Fibroblast of the aortic adventitia (primary cell): ENCODE results near the gene ZSWIM1. TPM values are rescaled to one million over a fixed set of nuclear protein-coding genes. Genes with fewer than 3 reads are reported as not detected.
A peak's percentile ranks its signal among the peaks of the same experiment; 100 is the strongest.
"Not testable (repeated sequence)": the region's sequence is repeated elsewhere in the genome, so short reads cannot be mapped to it uniquely, and the experiment has no call there.

Experiments
- DNase-seq: peaks from one replicate; pipeline ENCODE4 v3.0.0-alpha.2; 2010; ENCODE audit warnings: low read depth
- H3K4me3 ChIP-seq: 2 replicates; pipeline ENCODE4 v1.5.1; 2011; ENCODE audit warnings: low read depth, mild to moderate bottlenecking, control low read depth, low read length, moderate library complexity
- total RNA-seq: library from RNA; depleted of rRNA; stranded (reverse); fragments of >200 nt; gene quantifications from 2 replicates; pipeline ENCODE4 v1.2.3, GENCODE V29; 2012; ENCODE audit warnings: low replicate concordance
- TF ChIP-seq, protein P1 (sequence below): IDR thresholded peaks from 2 replicates; pipeline ENCODE4 v1.5.1; 2011; ENCODE audit warnings: mild to moderate bottlenecking, low read length, control low read depth, inconsistent platforms; ENCODE audit not compliant: insufficient read depth

Gene ZSWIM1
- total RNA-seq, 1 donor = 15.1 TPM

- no peak overlapping the region for H3K4me3 ChIP-seq
- DNase-seq = peak; percentile 57
- TF ChIP-seq, protein P1, sequence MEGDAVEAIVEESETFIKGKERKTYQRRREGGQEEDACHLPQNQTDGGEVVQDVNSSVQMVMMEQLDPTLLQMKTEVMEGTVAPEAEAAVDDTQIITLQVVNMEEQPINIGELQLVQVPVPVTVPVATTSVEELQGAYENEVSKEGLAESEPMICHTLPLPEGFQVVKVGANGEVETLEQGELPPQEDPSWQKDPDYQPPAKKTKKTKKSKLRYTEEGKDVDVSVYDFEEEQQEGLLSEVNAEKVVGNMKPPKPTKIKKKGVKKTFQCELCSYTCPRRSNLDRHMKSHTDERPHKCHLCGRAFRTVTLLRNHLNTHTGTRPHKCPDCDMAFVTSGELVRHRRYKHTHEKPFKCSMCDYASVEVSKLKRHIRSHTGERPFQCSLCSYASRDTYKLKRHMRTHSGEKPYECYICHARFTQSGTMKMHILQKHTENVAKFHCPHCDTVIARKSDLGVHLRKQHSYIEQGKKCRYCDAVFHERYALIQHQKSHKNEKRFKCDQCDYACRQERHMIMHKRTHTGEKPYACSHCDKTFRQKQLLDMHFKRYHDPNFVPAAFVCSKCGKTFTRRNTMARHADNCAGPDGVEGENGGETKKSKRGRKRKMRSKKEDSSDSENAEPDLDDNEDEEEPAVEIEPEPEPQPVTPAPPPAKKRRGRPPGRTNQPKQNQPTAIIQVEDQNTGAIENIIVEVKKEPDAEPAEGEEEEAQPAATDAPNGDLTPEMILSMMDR = no peak
Observed at GRCh38 chr20:45924391-45925261, 43.6 kb downstream of the ZSWIM1 start.

GRCh38 chr20:45925821-45926506 lies 44.9 kb downstream of the ZSWIM1 start:
- H3K4me3 ChIP-seq = no peak overlapping the region
- TF ChIP-seq, protein P1 = no peak
- no peak for DNase-seq

DNA sequence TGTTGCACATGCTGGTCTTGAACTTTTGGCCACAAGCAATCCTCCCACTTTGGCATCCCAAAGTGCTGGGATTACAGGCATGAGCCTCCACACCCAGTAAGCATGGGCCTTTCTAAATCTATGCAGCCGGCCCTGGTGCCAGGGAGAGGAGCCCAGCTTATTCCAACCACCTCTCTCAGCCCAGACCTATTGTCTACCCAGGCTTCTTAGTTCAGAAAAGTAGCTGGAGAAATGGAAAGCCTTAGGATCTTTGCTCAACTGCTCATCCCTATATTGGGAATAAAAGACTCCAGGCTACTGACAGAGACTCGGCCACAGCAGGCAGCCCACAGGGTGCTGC lies 45.7 kb downstream of the ZSWIM1 start:
- DNase-seq = no peak
- TF ChIP-seq, protein P1 = no peak
- H3K4me3 ChIP-seq = no peak overlapping the region

DNA sequence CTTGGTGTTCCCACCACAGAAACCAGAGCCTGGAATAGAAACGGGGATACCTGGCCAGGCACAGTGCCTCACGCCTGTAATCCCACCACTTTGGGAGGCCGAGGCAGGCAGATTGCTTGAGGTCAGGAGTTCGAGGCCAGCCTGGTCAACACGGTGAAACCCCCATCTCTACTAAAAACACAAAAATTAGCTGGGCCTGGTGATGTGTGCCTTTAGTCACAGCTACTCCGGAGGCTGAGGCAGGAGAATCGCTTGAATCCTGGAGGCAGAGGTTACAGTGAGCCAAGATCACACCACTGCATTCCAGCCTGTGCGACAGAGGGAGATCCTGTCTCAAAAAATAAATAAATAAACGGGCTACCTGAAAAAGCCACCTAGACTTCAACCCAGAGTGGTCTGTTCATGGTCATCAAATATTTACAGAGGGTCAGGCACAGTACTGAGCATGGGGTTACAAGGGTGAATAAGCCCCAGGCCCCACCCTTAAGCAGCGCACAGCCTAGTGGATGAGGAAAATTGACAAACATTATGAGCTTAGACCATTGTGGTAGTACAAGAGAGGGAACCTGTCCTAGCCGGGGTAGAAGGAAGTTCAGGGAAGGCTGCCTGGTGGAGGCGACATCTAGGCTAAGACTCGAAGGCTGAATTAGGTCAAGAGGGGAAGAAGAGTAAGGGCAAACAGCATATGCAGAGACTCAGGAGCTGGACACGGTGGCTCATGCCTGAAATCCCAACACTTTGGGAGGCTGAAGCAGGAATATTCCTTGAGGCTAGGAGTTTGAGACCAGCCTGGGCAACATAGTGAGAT lies 46.2 kb downstream of the ZSWIM1 start:
- TF ChIP-seq, protein P1 = no peak
- DNase-seq = no peak
- H3K4me3 ChIP-seq = no peak overlapping the region

DNA sequence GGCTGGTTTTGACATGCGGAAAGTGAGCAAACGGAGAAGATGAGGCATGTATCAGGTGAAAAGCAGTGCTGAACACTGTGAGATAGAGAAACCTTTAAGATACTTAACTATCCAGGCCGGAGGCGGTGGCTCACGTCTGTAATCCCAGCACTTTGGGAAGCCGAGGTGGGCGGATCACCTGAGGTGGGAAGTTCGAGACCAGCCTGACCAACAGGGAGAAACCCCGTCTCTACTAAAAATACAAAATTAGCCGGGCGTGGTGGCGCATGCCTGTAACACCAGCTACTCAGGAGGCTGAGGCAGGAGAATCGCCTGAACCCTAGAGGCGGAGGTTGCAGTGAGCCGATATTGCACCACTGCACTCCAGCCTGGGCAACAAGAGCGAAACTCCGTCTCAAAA lies 50.7 kb downstream of the ZSWIM1 start:
- DNase-seq, H3K4me3 ChIP-seq: not testable (repeated sequence)

- H3K4me3 ChIP-seq = peak overlapping the region; percentile 95
- TF ChIP-seq, protein P1 = peak; percentile 34
- DNase-seq = peak; percentile 67
Observed at GRCh38 chr20:45933266-45934045, 52.4 kb downstream of the ZSWIM1 start.
